Chondrocyte (in vitro differentiated cells): ENCODE data around the gene NKAP. TPM values are rescaled to one million over a fixed set of nuclear protein-coding genes. Genes with fewer than 3 reads are reported as not detected.

Experiments used
- DNase-seq: peaks from one replicate; pipeline ENCODE4 v3.0.0; 2021; ENCODE audit warnings: mixed read lengths, low spot score
- H3K27ac Mint-ChIP-seq: one replicate; pipeline ENCODE4 v1.8.0; 2021; ENCODE audit warnings: mild to moderate bottlenecking, moderate library complexity, mixed read lengths; ENCODE audit not compliant: unreplicated experiment
- H3K27me3 Mint-ChIP-seq: 2 replicates; pipeline ENCODE4 v1.8.0; 2021; ENCODE audit warnings: low read depth, mixed read lengths
- H3K36me3 Mint-ChIP-seq: 2 replicates; pipeline ENCODE4 v1.8.0; 2021; ENCODE audit warnings: low read depth, mixed read lengths
- H3K4me1 Mint-ChIP-seq: 2 replicates; pipeline ENCODE4 v1.8.0; 2021; ENCODE audit warnings: low read depth, mild to moderate bottlenecking, mixed read lengths
- H3K4me3 Mint-ChIP-seq: one replicate; pipeline ENCODE4 v1.8.0; 2021; ENCODE audit warnings: mild to moderate bottlenecking, moderate library complexity, mixed read lengths; ENCODE audit not compliant: unreplicated experiment
- H3K9me3 Mint-ChIP-seq: 2 replicates; pipeline ENCODE4 v1.8.0; 2021; ENCODE audit warnings: low read depth, mixed read lengths
- CTCF ChIP-seq: fragments of 200-600 bp; sonication (generic); IDR thresholded peaks from 2 replicates; pipeline ENCODE4 v1.5.0; 2021; ENCODE audit warnings: antibody characterized with exemption, mild to moderate bottlenecking, moderate library complexity
- total RNA-seq: library from RNA; stranded (reverse); gene quantifications from 3 replicates; pipeline ENCODE4 v1.2.1, GENCODE V29; 2021

NKAP gene
- total RNA-seq, 1 donor from 2014 or later: 6.4 TPM

GRCh38 chrX:119919835-119920585 is 23.5 kb downstream of the NKAP start:
- H3K9me3 Mint-ChIP-seq: peaks cover 5% of the 10 kb centered on the region
- no peak for TF ChIP-seq CTCF
- no peak overlapping the region for H3K4me3 Mint-ChIP-seq
- no peak for DNase-seq
- no peaks in the 10 kb centered on the region for H3K27me3 Mint-ChIP-seq
- peaks cover 2% of the 10 kb centered on the region for H3K36me3 Mint-ChIP-seq
- no peak overlapping the region for H3K27ac Mint-ChIP-seq
- no peaks in the 10 kb centered on the region for H3K4me1 Mint-ChIP-seq

- no peak for TF ChIP-seq CTCF
- peaks cover 4% of the 10 kb centered on the region for H3K9me3 Mint-ChIP-seq
- H3K4me1 Mint-ChIP-seq: no peaks in the 10 kb centered on the region
- no peak overlapping the region for H3K27ac Mint-ChIP-seq
- H3K27me3 Mint-ChIP-seq: no peaks in the 10 kb centered on the region
- no peak overlapping the region for H3K4me3 Mint-ChIP-seq
- peak; percentile 15 for DNase-seq
- no peaks in the 10 kb centered on the region for H3K36me3 Mint-ChIP-seq
Measured at GRCh38 chrX:119917877-119918276, 25.7 kb downstream of the NKAP start.

- H3K4me3 Mint-ChIP-seq: no peak overlapping the region
- H3K27me3 Mint-ChIP-seq: no peaks in the 10 kb centered on the region
- H3K9me3 Mint-ChIP-seq: peaks cover 6% of the 10 kb centered on the region
- H3K36me3 Mint-ChIP-seq: no peaks in the 10 kb centered on the region
- no peak overlapping the region for H3K27ac Mint-ChIP-seq
- DNase-seq: peak; percentile 54
- H3K4me1 Mint-ChIP-seq: no peaks in the 10 kb centered on the region
- no peak for TF ChIP-seq CTCF
Measured at GRCh38 chrX:119916310-119916709, 27.2 kb downstream of the NKAP start.

GRCh38 chrX:119900976-119901375 is 42.6 kb downstream of the NKAP start:
- Mint-ChIP-seq H3K9me3 (peaks cover 10% of the 10 kb centered on the region), H3K36me3 (no peaks in the 10 kb centered on the region), H3K4me3 (no peak overlapping the region), H3K27ac (no peak overlapping the region), H3K4me1 (no peaks in the 10 kb centered on the region), H3K27me3 (no peaks in the 10 kb centered on the region)
- no peak for DNase-seq
- no peak for TF ChIP-seq CTCF

- peaks cover 10% of the 10 kb centered on the region for H3K9me3 Mint-ChIP-seq
- H3K4me1 Mint-ChIP-seq: no peaks in the 10 kb centered on the region
- no peak overlapping the region for H3K27ac Mint-ChIP-seq
- H3K36me3 Mint-ChIP-seq: no peaks in the 10 kb centered on the region
- no peak for TF ChIP-seq CTCF
- H3K27me3 Mint-ChIP-seq: no peaks in the 10 kb centered on the region
- peak; percentile 18 for DNase-seq
- no peak overlapping the region for H3K4me3 Mint-ChIP-seq
Measured at GRCh38 chrX:119899125-119899524, 44.4 kb downstream of the NKAP start.
